Natural killer cell (primary cell): ENCODE data around the gene SLC6A20. TPM values are rescaled to one million over a fixed set of nuclear protein-coding genes. Genes with fewer than 3 reads are reported as not detected.

Experiments
- ATAC-seq, 3 donors: fragments of 150-1000 bp in 2 of 3; fragments of 200-7000 bp in 1 of 3; cut with Tn5 transposase; 1 replicate in 1 of 3; 2 replicates in 2 of 3; pipeline ENCODE4 v1.10.0; 2021; ENCODE audit warnings: mild to moderate bottlenecking in 2 of 3, moderate library complexity in 2 of 3
- DNase-seq, 2 donors: peaks; one replicate each; pipeline versions ENCODE4 v3.0.0 to v3.0.0-alpha.2; 2013 to 2021; ENCODE audit warnings: mixed read lengths in 1 of 2
- H3K27ac ChIP-seq: one replicate; pipeline ENCODE4 v1.5.1; 2013; ENCODE audit warnings: mild to moderate bottlenecking, low read length
- H3K27me3 ChIP-seq: one replicate; pipeline ENCODE4 v1.6.1; 2013; ENCODE audit warnings: low read length; ENCODE audit not compliant: control insufficient read depth, insufficient read depth
- H3K36me3 ChIP-seq: one replicate; pipeline ENCODE4 v1.6.1; 2013; ENCODE audit warnings: low read length; ENCODE audit not compliant: control insufficient read depth, insufficient read depth
- H3K4me1 ChIP-seq: one replicate; pipeline ENCODE4 v1.6.1; 2013; ENCODE audit warnings: low read length; ENCODE audit not compliant: control insufficient read depth, insufficient read depth
- H3K4me3 ChIP-seq: one replicate; pipeline ENCODE4 v1.5.1; 2013; ENCODE audit warnings: low read length
- H3K9me3 ChIP-seq: one replicate; pipeline ENCODE4 v1.6.1; 2013; ENCODE audit warnings: low read length; ENCODE audit not compliant: control insufficient read depth, insufficient read depth
- H3K27ac Mint-ChIP-seq, 2 donors: one replicate each; pipeline ENCODE4 v1.8.0; 2022; ENCODE audit warnings: mild to moderate bottlenecking in 2 of 2, mixed read lengths in 2 of 2, moderate library complexity in 1 of 2
- H3K27me3 Mint-ChIP-seq, 2 donors: one replicate each; pipeline ENCODE4 v1.8.0; 2022; ENCODE audit warnings: low read depth in 2 of 2, mixed read lengths in 2 of 2
- H3K36me3 Mint-ChIP-seq: one replicate; pipeline ENCODE4 v1.8.0; 2022; ENCODE audit warnings: mixed read lengths
- H3K4me1 Mint-ChIP-seq, 2 donors: one replicate each; pipeline ENCODE4 v1.8.0; 2022; ENCODE audit warnings: mixed read lengths in 2 of 2
- H3K4me3 Mint-ChIP-seq: one replicate; pipeline ENCODE4 v1.8.0; 2022; ENCODE audit warnings: mild to moderate bottlenecking, moderate library complexity, mixed read lengths
- H3K9me3 Mint-ChIP-seq, 2 donors: one replicate each; pipeline ENCODE4 v1.8.0; 2022; ENCODE audit warnings: mixed read lengths in 2 of 2
- CTCF ChIP-seq: fragments of 200-600 bp; IDR thresholded peaks from one replicate; pipeline ENCODE4 v1.8.0; 2022; ENCODE audit warnings: antibody characterized with exemption
- WGBS: methylation state at CpG from one replicate; pipeline ENCODE4 v1.1.7; 2013; ENCODE audit warnings: missing lambda C conversion rate; ENCODE audit not compliant: insufficient coverage; 5-methylcytosine and 5-hydroxymethylcytosine counted together
- intact Hi-C: fragments of 100-400 bp; cut with micrococcal nuclease; formaldehyde crosslinking; loops from one replicate; pipeline ENCODE4 v1.14.2; 2022
- total RNA-seq, 4 donors: library from RNA; stranded (reverse); fragments of 120-200 nt in 1 of 4; gene quantifications; one replicate each; pipeline versions ENCODE4 v1.2.3 to v1.2.4, GENCODE V29; 2013 to 2022

Gene SLC6A20
- total RNA-seq, 3 donors from 2014 or later (not counting 1 experiment from before 2014, with no cell fraction given): 0.25 to 1.3 (median 0.70) TPM

GRCh38 chr3:45765958-45766357 lies 30.4 kb downstream of the SLC6A20 start:
- Mint-ChIP-seq H3K36me3 (no peaks in the 10 kb centered on the region), H3K27ac (no peak overlapping the region), H3K4me1 (peaks cover 4 to 6% of the 10 kb centered on the region in 2 donors), H3K4me3 (no peak overlapping the region), H3K9me3 (no peaks in the 10 kb centered on the region), H3K27me3 (peaks cover 0 to 19% of the 10 kb centered on the region in 2 donors)
- no peak for TF ChIP-seq CTCF
- no peak for ATAC-seq
- no peak overlapping the region for H3K4me3 ChIP-seq
- no peaks in the 10 kb centered on the region for H3K9me3 ChIP-seq
- no peak for DNase-seq
- H3K27me3 ChIP-seq: peaks cover 3% of the 10 kb centered on the region
- H3K36me3 ChIP-seq: no peaks in the 10 kb centered on the region
- intact Hi-C loops: no loop called here
- H3K4me1 ChIP-seq: peaks cover 5% of the 10 kb centered on the region
- H3K27ac ChIP-seq: no peak overlapping the region
- WGBS: 93% methylated on average over 8 of the region's 8 CpGs

- H3K4me1 Mint-ChIP-seq: peaks cover 4 to 6% of the 10 kb centered on the region in 2 donors
- no peaks in the 10 kb centered on the region for H3K36me3 ChIP-seq
- H3K4me3 ChIP-seq: no peak overlapping the region
- peaks cover 8% of the 10 kb centered on the region for H3K4me1 ChIP-seq
- H3K27ac Mint-ChIP-seq: no peak overlapping the region
- H3K36me3 Mint-ChIP-seq: no peaks in the 10 kb centered on the region
- no peak overlapping the region for H3K27ac ChIP-seq
- H3K27me3 ChIP-seq: peaks cover 3% of the 10 kb centered on the region
- H3K9me3 ChIP-seq: no peaks in the 10 kb centered on the region
- no peak overlapping the region for H3K4me3 Mint-ChIP-seq
- H3K27me3 Mint-ChIP-seq: peaks cover 0 to 19% of the 10 kb centered on the region in 2 donors
- intact Hi-C loops: no loop called here
- WGBS: 92% methylated on average over 9 of the region's 9 CpGs
- DNase-seq (no peak), ATAC-seq (no peak)
- H3K9me3 Mint-ChIP-seq: no peaks in the 10 kb centered on the region
- TF ChIP-seq CTCF: no peak
Measured at GRCh38 chr3:45765266-45765851, 31.0 kb downstream of the SLC6A20 start.

DNA sequence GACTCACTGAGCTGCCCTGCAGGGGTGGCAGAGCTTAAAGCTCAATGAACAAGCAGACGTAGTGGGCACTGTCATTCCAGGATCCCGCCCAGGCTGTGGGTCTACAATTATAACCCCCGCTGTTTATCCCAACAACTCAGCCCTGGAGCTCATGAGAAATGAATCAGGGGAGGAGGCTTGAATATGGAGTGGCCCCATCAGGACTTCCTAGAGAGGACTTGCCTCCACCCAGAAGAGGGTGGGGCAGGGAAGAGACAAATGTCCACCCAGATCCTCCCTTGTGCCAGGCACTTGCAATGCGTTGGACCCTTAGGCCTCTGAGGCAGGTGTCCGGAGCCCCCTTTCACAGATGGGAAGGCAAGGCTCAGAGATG lies 33.0 kb downstream of the SLC6A20 start:
- intact Hi-C loops: no loop called here

More for the DNA sequence above, 33.0 kb downstream of the SLC6A20 start:
- Histone ChIP-seq H3K4me3 (no peak overlapping the region), H3K27ac (no peak overlapping the region), H3K27me3 (peaks cover 3% of the 10 kb centered on the region), H3K4me1 (peaks cover 8% of the 10 kb centered on the region), H3K9me3 (no peaks in the 10 kb centered on the region), H3K36me3 (no peaks in the 10 kb centered on the region)
- Mint-ChIP-seq H3K36me3 (no peaks in the 10 kb centered on the region), H3K9me3 (no peaks in the 10 kb centered on the region), H3K4me1 (peaks cover 4 to 6% of the 10 kb centered on the region in 2 donors), H3K27me3 (peaks cover 0 to 11% of the 10 kb centered on the region in 2 donors), H3K27ac (no peak overlapping the region), H3K4me3 (no peak overlapping the region)
- no peak for ATAC-seq
- no peak for TF ChIP-seq CTCF
- DNase-seq: no peak
- WGBS: 94% methylated on average over 5 of the region's 5 CpGs
